Measurements from ENCODE around the gene ARHGAP22.

The ARHGAP22 gene

DNA sequence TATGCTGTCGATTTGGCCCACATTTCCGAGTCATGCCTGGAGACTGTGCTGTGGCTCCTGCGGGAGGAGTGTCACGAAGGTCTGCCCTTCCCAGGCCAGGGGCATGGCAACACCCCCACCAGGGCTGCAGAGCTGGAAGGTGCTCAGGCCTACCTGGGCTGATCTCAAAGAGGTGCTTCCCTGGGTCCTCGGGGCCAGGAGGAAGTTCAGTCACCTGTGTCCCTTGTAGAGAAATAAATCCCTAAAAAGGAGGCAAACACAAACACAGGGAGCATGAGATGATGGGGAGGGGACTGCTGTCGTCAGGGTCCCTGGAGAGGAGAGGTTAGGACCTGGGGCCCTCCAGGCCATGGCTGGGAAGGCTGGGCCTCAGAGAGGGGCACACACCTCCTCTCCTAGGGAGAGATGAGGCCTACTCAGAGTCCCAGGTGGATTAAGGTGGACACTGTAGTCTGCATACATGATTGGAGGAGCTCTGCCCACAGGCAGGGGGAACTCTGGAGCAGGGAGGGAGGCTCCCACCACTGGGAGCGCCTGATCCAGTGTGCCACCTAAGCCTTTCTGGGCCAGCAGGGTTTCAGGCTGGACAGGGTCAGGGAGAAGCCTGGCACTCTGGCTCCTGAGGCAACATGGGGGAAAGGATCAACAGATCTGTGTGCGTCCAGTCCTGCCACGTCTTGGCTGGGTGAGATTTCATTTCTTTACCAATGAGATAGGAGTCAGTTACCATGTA lies 49.4 kb downstream of the ARHGAP22 start:
- H3K4me3 ChIP-seq (ENCODE audit: insufficient read depth, low read depth, low read length, poor library complexity, severe bottlenecking): no peak overlapping the region
- H3K36me3 ChIP-seq (ENCODE audit: control insufficient read depth, insufficient read depth, low read length): no peaks in the 10 kb centered on the region
- H3K27ac ChIP-seq (ENCODE audit: insufficient read depth, low read length, poor library complexity, severe bottlenecking): no peak overlapping the region
- DNase-seq: no peak
- no peaks in the 10 kb centered on the region for H3K27me3 ChIP-seq (replicated peaks; ENCODE audit: control insufficient read depth, insufficient read depth, low read length, poor library complexity, severe bottlenecking)
- no peaks in the 10 kb centered on the region for H3K4me1 ChIP-seq (ENCODE audit: control insufficient read depth, insufficient read depth, low read length, poor library complexity, severe bottlenecking)
- no peaks in the 10 kb centered on the region for H3K9me3 ChIP-seq (ENCODE audit: control insufficient read depth, low read length)

DNA sequence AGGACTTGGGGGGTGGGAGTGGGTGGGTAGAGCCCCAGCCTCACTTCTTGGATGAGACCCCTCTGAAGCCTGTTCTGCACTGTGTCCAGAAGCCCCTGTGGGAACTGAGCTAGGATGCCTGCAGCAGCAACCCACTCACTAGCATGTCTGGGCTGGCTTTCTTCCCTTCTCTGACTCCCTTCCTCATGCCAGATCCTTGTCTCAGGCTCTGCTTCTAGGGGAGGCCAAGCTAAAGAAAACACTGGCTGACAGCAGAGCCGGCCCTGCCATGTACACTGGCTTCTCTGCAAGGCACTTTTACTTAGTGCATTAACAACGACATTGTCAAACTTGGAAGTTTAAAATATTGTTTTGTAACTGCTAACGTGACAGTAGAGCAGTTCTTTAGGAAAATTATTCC lies 50.2 kb downstream of the ARHGAP22 start:
- H3K4me3 ChIP-seq (ENCODE audit: insufficient read depth, low read depth, low read length, poor library complexity, severe bottlenecking): no peak overlapping the region
- H3K36me3 ChIP-seq (ENCODE audit: control insufficient read depth, insufficient read depth, low read length): no peaks in the 10 kb centered on the region
- H3K27ac ChIP-seq (ENCODE audit: insufficient read depth, low read length, poor library complexity, severe bottlenecking): no peak overlapping the region
- DNase-seq: no peak
- H3K27me3 ChIP-seq (replicated peaks; ENCODE audit: control insufficient read depth, insufficient read depth, low read length, poor library complexity, severe bottlenecking): no peaks in the 10 kb centered on the region
- H3K4me1 ChIP-seq (ENCODE audit: control insufficient read depth, insufficient read depth, low read length, poor library complexity, severe bottlenecking): no peaks in the 10 kb centered on the region
- H3K9me3 ChIP-seq (ENCODE audit: control insufficient read depth, low read length): no peaks in the 10 kb centered on the region

DNA sequence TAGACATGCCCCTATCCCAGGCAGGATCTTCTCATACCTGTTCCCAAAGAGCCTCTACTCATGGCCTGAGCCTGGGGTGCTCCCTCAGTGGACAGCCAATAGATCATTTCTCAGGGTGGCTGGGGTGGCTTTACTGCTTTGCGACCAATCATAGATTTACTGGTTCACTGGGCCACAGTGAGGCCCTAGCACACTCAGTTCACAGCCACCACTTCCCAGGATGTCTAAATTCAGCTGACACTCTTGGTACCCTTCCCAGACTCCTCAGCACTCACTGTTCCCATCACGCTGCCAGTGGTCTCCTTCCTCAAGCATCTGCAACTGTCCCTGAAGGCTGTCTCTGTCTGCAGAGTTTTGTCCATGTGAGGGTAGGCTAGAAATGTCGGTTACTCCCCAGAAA lies 50.6 kb downstream of the ARHGAP22 start:
- no peaks in the 10 kb centered on the region for H3K9me3 ChIP-seq (ENCODE audit: control insufficient read depth, low read length)
- no peaks in the 10 kb centered on the region for H3K4me1 ChIP-seq (ENCODE audit: control insufficient read depth, insufficient read depth, low read length, poor library complexity, severe bottlenecking)
- DNase-seq: no peak
- H3K27ac ChIP-seq (ENCODE audit: insufficient read depth, low read length, poor library complexity, severe bottlenecking): no peak overlapping the region
- no peak overlapping the region for H3K4me3 ChIP-seq (ENCODE audit: insufficient read depth, low read depth, low read length, poor library complexity, severe bottlenecking)
- H3K27me3 ChIP-seq (replicated peaks; ENCODE audit: control insufficient read depth, insufficient read depth, low read length, poor library complexity, severe bottlenecking): no peaks in the 10 kb centered on the region
- H3K36me3 ChIP-seq (ENCODE audit: control insufficient read depth, insufficient read depth, low read length): no peaks in the 10 kb centered on the region

DNA sequence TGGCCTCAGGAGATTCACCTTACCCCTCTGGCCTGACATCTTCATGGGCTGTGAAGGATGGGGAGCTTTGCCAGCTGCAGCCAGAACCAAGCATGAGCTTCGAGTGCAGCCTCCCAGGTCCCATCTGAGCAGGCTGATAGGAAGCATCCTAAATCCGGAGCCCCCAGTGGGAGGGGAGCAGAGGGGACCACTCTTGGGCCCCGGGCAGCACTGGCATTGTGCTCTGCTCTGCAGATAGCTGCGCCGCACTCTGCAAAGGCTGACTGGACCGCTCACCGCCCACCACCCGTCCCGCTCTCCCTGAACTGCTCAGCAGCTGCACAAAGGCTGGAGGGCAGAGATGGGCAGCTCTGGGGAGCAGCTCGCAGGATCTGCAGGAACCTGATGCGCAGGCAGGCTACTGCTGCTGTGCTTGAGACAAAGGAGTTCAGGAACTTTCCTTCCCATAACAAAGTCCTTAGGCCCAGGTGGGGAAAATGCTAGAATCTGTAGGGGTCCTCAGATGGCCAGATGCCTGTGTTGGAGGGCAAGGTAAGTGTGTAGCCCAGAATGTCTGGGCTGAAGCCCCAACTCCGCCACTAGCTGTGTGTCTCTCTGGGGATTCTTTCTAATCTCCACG lies 51.8 kb downstream of the ARHGAP22 start:
- H3K4me3 ChIP-seq (ENCODE audit: insufficient read depth, low read depth, low read length, poor library complexity, severe bottlenecking): no peak overlapping the region
- no peak overlapping the region for H3K27ac ChIP-seq (ENCODE audit: insufficient read depth, low read length, poor library complexity, severe bottlenecking)
- DNase-seq: no peak
- H3K27me3 ChIP-seq (replicated peaks; ENCODE audit: control insufficient read depth, insufficient read depth, low read length, poor library complexity, severe bottlenecking): no peaks in the 10 kb centered on the region
- no peaks in the 10 kb centered on the region for H3K4me1 ChIP-seq (ENCODE audit: control insufficient read depth, insufficient read depth, low read length, poor library complexity, severe bottlenecking)
- H3K9me3 ChIP-seq (ENCODE audit: control insufficient read depth, low read length): no peaks in the 10 kb centered on the region
- no peaks in the 10 kb centered on the region for H3K36me3 ChIP-seq (ENCODE audit: control insufficient read depth, insufficient read depth, low read length)

DNA sequence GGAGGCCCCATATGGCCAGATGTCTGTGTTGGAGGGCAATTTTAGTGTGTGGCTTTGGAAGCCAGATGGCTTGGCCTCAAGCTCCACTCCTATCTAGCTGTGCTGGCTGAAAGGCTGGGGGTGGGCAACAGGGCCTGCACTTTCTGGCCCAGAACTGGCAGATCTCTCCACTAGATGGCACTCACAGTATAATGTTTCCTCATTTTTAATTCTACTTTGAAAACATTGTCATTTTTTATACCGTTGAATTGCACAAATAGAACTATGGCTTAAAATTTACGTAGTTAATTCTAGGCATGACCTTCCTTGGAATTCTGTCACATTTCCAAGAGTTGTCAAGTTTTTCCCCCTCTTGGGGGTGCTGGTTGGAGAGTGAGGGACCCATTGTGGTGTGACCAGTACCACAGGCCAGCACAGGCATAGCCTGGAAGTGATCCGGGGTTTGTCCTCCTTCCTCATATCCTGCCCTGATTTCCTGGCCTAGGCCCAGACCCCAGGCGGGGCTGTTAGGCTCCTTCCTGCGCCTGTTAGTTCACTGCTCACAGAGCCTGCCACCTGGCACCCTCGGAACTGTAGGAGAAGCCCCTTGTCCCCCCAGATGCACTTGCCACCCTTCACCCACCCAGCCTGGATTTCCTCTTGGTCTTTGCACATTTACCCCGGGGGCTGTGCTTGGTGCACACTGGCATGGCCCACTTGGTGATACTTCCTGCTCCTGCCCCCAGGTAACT lies 52.8 kb downstream of the ARHGAP22 start:
- H3K27me3 ChIP-seq (replicated peaks; ENCODE audit: control insufficient read depth, insufficient read depth, low read length, poor library complexity, severe bottlenecking): no peaks in the 10 kb centered on the region
- H3K9me3 ChIP-seq (ENCODE audit: control insufficient read depth, low read length): no peaks in the 10 kb centered on the region
- H3K4me1 ChIP-seq (ENCODE audit: control insufficient read depth, insufficient read depth, low read length, poor library complexity, severe bottlenecking): no peaks in the 10 kb centered on the region
- no peak overlapping the region for H3K4me3 ChIP-seq (ENCODE audit: insufficient read depth, low read depth, low read length, poor library complexity, severe bottlenecking)
- H3K36me3 ChIP-seq (ENCODE audit: control insufficient read depth, insufficient read depth, low read length): no peaks in the 10 kb centered on the region
- H3K27ac ChIP-seq (ENCODE audit: insufficient read depth, low read length, poor library complexity, severe bottlenecking): no peak overlapping the region
- DNase-seq: no peak

DNA sequence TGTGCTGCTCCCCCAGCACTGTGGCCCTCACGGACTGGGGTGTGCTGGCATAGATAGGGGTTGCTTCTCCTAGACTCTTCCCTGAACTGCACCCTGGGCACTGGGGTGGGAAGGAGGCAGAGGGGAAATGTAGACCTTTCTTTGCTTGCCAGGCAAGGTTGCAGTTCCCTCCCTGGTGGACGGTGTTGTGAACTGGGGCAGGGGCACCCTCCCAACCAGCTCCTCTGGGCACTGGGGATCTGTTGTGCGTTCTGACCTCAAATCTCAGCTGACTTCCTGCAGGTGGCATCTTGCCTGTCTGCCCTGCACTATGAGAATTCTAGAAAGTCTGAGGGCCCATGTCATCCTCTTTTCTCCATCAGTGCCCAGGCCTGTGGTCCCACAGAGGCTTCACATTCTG lies 53.9 kb downstream of the ARHGAP22 start:
- H3K4me3 ChIP-seq (ENCODE audit: insufficient read depth, low read depth, low read length, poor library complexity, severe bottlenecking): no peak overlapping the region
- H3K27me3 ChIP-seq (replicated peaks; ENCODE audit: control insufficient read depth, insufficient read depth, low read length, poor library complexity, severe bottlenecking): no peaks in the 10 kb centered on the region
- H3K9me3 ChIP-seq (ENCODE audit: control insufficient read depth, low read length): no peaks in the 10 kb centered on the region
- no peaks in the 10 kb centered on the region for H3K36me3 ChIP-seq (ENCODE audit: control insufficient read depth, insufficient read depth, low read length)
- H3K27ac ChIP-seq (ENCODE audit: insufficient read depth, low read length, poor library complexity, severe bottlenecking): no peak overlapping the region
- DNase-seq: no peak
- no peaks in the 10 kb centered on the region for H3K4me1 ChIP-seq (ENCODE audit: control insufficient read depth, insufficient read depth, low read length, poor library complexity, severe bottlenecking)

DNA sequence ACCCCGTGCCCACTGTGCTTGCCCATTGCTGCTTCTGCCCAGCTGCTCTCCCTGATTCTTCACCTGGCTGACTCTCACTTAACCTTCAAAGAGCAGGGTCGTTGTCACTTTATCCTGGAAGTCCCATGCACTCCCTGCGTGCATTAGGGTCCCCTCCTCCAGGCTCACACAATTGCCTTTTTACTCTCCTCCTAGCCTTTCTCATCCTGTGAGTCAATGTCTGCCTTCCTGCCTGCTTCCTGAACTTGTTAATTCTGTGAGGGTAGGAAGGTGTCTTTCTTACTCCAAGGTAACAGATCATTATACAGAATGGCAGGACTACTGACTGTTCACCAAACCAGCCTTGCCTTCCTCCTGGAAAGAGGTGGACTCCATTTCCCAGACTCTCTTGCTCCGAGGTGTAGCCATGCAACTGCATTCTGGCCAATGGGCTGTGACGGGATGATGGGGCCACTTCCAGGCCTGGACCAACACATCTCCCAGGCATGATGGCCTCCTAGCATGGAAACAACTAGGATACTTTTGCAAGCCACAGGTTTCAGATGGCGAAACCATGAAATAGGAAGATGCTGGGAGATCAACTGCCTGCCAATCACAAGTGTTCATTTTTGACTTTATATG lies 54.7 kb downstream of the ARHGAP22 start:
- DNase-seq: no peak
- Histone ChIP-seq H3K27ac (ENCODE audit: insufficient read depth, low read length, poor library complexity, severe bottlenecking) (no peak overlapping the region), H3K9me3 (ENCODE audit: control insufficient read depth, low read length) (no peaks in the 10 kb centered on the region), H3K4me3 (ENCODE audit: insufficient read depth, low read depth, low read length, poor library complexity, severe bottlenecking) (no peak overlapping the region), H3K27me3 (replicated peaks; ENCODE audit: control insufficient read depth, insufficient read depth, low read length, poor library complexity, severe bottlenecking) (no peaks in the 10 kb centered on the region), H3K4me1 (ENCODE audit: control insufficient read depth, insufficient read depth, low read length, poor library complexity, severe bottlenecking) (no peaks in the 10 kb centered on the region), H3K36me3 (ENCODE audit: control insufficient read depth, insufficient read depth, low read length) (no peaks in the 10 kb centered on the region)

DNA sequence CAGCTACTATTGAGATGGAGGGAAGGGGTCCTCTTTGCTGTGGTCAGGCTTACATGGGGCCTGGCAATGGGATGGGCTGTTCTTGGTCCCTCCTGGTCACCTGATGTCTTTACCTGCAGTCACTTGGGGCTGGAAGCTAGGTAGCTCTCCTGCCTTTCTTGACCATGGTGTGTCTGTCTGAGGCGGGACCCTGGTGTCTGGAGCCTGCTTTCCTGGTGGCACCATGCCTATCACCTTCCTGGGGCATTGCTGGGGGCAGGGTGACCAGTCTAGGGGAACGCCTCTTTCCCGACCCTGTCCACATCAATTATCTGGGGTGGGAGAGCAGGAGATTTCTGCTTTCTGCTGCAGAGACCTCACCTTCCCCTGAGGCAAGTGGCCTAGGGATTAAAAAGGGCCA lies 55.6 kb downstream of the ARHGAP22 start:
- Histone ChIP-seq H3K27me3 (replicated peaks; ENCODE audit: control insufficient read depth, insufficient read depth, low read length, poor library complexity, severe bottlenecking) (no peaks in the 10 kb centered on the region), H3K4me1 (ENCODE audit: control insufficient read depth, insufficient read depth, low read length, poor library complexity, severe bottlenecking) (no peaks in the 10 kb centered on the region), H3K9me3 (ENCODE audit: control insufficient read depth, low read length) (no peaks in the 10 kb centered on the region), H3K27ac (ENCODE audit: insufficient read depth, low read length, poor library complexity, severe bottlenecking) (no peak overlapping the region), H3K36me3 (ENCODE audit: control insufficient read depth, insufficient read depth, low read length) (no peaks in the 10 kb centered on the region), H3K4me3 (ENCODE audit: insufficient read depth, low read depth, low read length, poor library complexity, severe bottlenecking) (no peak overlapping the region)
- DNase-seq: no peak

DNA sequence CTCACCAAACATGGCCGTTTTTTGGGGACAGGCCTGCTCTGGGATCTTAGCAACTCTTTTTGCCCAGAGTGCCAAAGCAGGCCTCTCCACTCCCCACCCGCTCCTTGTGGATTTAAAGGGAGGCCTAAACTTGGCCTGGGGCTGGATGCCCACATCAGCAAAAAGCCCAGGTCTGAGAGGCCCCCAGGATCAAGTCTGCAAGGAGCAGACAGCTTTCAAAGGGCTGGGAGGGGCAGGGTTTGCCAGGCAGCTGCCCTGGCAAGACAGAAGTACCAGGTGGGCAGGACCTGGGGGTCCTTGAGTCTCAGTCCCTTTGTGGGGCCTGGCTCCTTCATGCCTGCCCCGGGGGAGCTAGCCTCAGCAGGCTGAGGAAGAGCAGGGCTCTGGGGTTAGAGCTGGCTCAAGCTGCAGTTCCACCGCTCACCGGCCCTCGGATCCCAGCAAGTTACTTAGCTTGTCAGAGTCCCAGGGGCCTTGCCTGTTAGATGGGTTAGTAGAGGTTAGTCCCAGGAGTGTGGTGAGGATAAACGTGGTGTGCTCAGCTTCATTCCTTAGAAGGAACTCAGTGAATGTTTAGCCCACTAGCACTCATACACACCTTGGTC lies 56.2 kb downstream of the ARHGAP22 start:
- H3K36me3 ChIP-seq (ENCODE audit: control insufficient read depth, insufficient read depth, low read length): no peaks in the 10 kb centered on the region
- no peaks in the 10 kb centered on the region for H3K4me1 ChIP-seq (ENCODE audit: control insufficient read depth, insufficient read depth, low read length, poor library complexity, severe bottlenecking)
- H3K27me3 ChIP-seq (replicated peaks; ENCODE audit: control insufficient read depth, insufficient read depth, low read length, poor library complexity, severe bottlenecking): no peaks in the 10 kb centered on the region
- no peak overlapping the region for H3K27ac ChIP-seq (ENCODE audit: insufficient read depth, low read length, poor library complexity, severe bottlenecking)
- DNase-seq: no peak
- no peak overlapping the region for H3K4me3 ChIP-seq (ENCODE audit: insufficient read depth, low read depth, low read length, poor library complexity, severe bottlenecking)
- no peaks in the 10 kb centered on the region for H3K9me3 ChIP-seq (ENCODE audit: control insufficient read depth, low read length)

All from effector memory CD4-positive, alpha-beta T cell (primary cell).